NOMO-1 treated with DMSO at 0.1 percent for 48 hours (cell line): ENCODE measurements around the gene IQCC.
"Not testable (repeated sequence)": the region's sequence is repeated elsewhere in the genome, so short reads cannot be mapped to it uniquely, and the experiment has no call there.

ENCODE experiments used
- DNase-seq: peaks from one replicate; lab custom pipeline; 2025; ENCODE audit not compliant: unreplicated experiment; lab: John Stamatoyannopoulos, UW

Gene IQCC

GRCh38 chr1:32205401-32206370 is at the start of gene IQCC:
IQCC (plus strand) TSS chr1:32205671; CDS start chr1:32205682, 11 bp downstream.
- DNase-seq: peak; percentile 75

- DNase-seq: no peak
These were observed 46.3 kb upstream of the IQCC start for GRCh38 chr1:32159189-32159588.

- no peak for DNase-seq
These were observed 42.1 kb upstream of the IQCC start for GRCh38 chr1:32163405-32163804.

- DNase-seq: not testable (repeated sequence)
These were observed 39.8 kb upstream of the IQCC start for GRCh38 chr1:32165633-32166032.

- no peak for DNase-seq
These were observed 34.5 kb upstream of the IQCC start for GRCh38 chr1:32170991-32171390.

GRCh38 chr1:32172621-32173245 is 32.7 kb upstream of the IQCC start:
- DNase-seq: no peak

GRCh38 chr1:32178380-32179192 is 26.9 kb upstream of the IQCC start:
- DNase-seq: peak; percentile 85

- DNase-seq: no peak
These were observed 26.4 kb upstream of the IQCC start for GRCh38 chr1:32179193-32179442.

- peak; percentile 86 for DNase-seq
These were observed 25.9 kb upstream of the IQCC start, which contains the start of gene TXLNA for GRCh38 chr1:32179443-32180185. TXLNA (plus strand) TSS chr1:32179675; CDS start chr1:32180346, 671 bp downstream.

GRCh38 chr1:32180186-32181060 is 25.0 kb upstream of the IQCC start:
- no peak for DNase-seq

GRCh38 chr1:32181065-32181464 is 24.4 kb upstream of the IQCC start:
- no peak for DNase-seq

- DNase-seq: no peak
These were observed 23.9 kb upstream of the IQCC start for GRCh38 chr1:32181563-32181962.

- no peak for DNase-seq
These were observed 23.4 kb upstream of the IQCC start for GRCh38 chr1:32182060-32182459.

- no peak for DNase-seq
These were observed 20.8 kb upstream of the IQCC start for GRCh38 chr1:32184650-32185049.

- DNase-seq: no peak
These were observed 19.4 kb upstream of the IQCC start for GRCh38 chr1:32186077-32186476.

GRCh38 chr1:32186491-32186890 is 19.0 kb upstream of the IQCC start:
- DNase-seq: no peak

- DNase-seq: no peak
These were observed 17.6 kb upstream of the IQCC start for GRCh38 chr1:32187850-32188249.

GRCh38 chr1:32192220-32192948 is 13.1 kb upstream of the IQCC start:
- no peak for DNase-seq

- DNase-seq: no peak
These were observed 10.5 kb upstream of the IQCC start for GRCh38 chr1:32194984-32195383.
